ENCODE measurements around the gene CPA3. TPM values are rescaled to one million over a fixed set of nuclear protein-coding genes. Genes with fewer than 3 reads are reported as not detected.

Gene CPA3
- total RNA-seq, 1 donor from 2014 or later: not detected

DNA sequence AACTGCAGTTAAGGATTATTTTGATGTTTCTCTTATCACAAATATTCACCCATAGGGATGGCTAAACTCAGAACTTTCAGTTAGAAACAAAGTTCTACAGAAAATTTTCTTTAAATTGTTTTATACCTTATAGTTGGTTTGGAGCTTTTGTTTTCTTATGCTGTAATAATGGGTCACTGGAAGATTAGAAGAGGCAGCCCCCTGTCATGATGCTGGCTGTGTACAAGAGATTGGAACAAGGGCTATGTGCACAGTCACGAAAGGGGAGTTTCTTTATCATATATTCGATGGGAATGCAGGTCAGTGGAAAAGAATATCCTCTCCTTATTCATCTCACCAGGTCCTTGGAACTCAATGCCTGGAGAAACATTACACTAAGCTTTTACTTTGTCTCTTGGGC, 12.0 kb upstream of the CPA3 start:
- H3K36me3 ChIP-seq (ENCODE audit: insufficient read depth, low read length): no peaks in the 10 kb centered on the region
- no peaks in the 10 kb centered on the region for H3K27me3 Mint-ChIP-seq (ENCODE audit: low read depth, unreplicated experiment)
- H3K4me3 Mint-ChIP-seq (ENCODE audit: unreplicated experiment): no peak overlapping the region
- H3K36me3 Mint-ChIP-seq (ENCODE audit: low read depth, unreplicated experiment): no peaks in the 10 kb centered on the region
- H3K27me3 ChIP-seq (ENCODE audit: insufficient read depth, low read length): no peaks in the 10 kb centered on the region
- no peaks in the 10 kb centered on the region for H3K4me1 Mint-ChIP-seq (ENCODE audit: low read depth, unreplicated experiment)
- FAIRE-seq (no peak), DNase-seq (ENCODE audit: low read depth) (no peak)
- H3K27ac Mint-ChIP-seq (ENCODE audit: unreplicated experiment): no peak overlapping the region
- H3K4me3 ChIP-seq (ENCODE audit: insufficient read depth, low read depth, low read length): no peak overlapping the region
- H2AFZ ChIP-seq (ENCODE audit: low read depth, low read length): no peak overlapping the region
- no peaks in the 10 kb centered on the region for H4K20me1 ChIP-seq (ENCODE audit: insufficient read depth, low read length)
- no peak overlapping the region for H3K4me2 ChIP-seq (ENCODE audit: low read length)
- no peak overlapping the region for H3K9ac ChIP-seq (ENCODE audit: low read length)
- no peak overlapping the region for H3K27ac ChIP-seq (ENCODE audit: low read depth, low read length)
- TF ChIP-seq, protein P1, sequence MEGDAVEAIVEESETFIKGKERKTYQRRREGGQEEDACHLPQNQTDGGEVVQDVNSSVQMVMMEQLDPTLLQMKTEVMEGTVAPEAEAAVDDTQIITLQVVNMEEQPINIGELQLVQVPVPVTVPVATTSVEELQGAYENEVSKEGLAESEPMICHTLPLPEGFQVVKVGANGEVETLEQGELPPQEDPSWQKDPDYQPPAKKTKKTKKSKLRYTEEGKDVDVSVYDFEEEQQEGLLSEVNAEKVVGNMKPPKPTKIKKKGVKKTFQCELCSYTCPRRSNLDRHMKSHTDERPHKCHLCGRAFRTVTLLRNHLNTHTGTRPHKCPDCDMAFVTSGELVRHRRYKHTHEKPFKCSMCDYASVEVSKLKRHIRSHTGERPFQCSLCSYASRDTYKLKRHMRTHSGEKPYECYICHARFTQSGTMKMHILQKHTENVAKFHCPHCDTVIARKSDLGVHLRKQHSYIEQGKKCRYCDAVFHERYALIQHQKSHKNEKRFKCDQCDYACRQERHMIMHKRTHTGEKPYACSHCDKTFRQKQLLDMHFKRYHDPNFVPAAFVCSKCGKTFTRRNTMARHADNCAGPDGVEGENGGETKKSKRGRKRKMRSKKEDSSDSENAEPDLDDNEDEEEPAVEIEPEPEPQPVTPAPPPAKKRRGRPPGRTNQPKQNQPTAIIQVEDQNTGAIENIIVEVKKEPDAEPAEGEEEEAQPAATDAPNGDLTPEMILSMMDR (IDR thresholded peaks at IDR 0.05; ENCODE audit: insufficient read depth, low read depth, low read length): no peak
- no peak for TF ChIP-seq EZH2 (IDR thresholded peaks at IDR 0.05; ENCODE audit: insufficient read depth, low read length)
- H3K9me3 Mint-ChIP-seq (ENCODE audit: unreplicated experiment): no peaks in the 10 kb centered on the region
- H3K79me2 ChIP-seq (ENCODE audit: insufficient read depth, low read length): no peaks in the 10 kb centered on the region
- no peaks in the 10 kb centered on the region for H3K4me1 ChIP-seq (ENCODE audit: insufficient read depth, low read length)
- H3K9me3 ChIP-seq (ENCODE audit: insufficient read depth, low read depth, low read length): no peaks in the 10 kb centered on the region

- Histone ChIP-seq H3K9ac (ENCODE audit: low read length) (no peak overlapping the region), H3K27me3 (ENCODE audit: insufficient read depth, low read length) (no peaks in the 10 kb centered on the region), H3K27ac (ENCODE audit: low read depth, low read length) (no peak overlapping the region), H3K9me3 (ENCODE audit: insufficient read depth, low read depth, low read length) (no peaks in the 10 kb centered on the region), H3K36me3 (ENCODE audit: insufficient read depth, low read length) (no peaks in the 10 kb centered on the region), H3K4me2 (ENCODE audit: low read length) (no peak overlapping the region), H2AFZ (ENCODE audit: low read depth, low read length) (no peak overlapping the region), H3K4me3 (ENCODE audit: insufficient read depth, low read depth, low read length) (no peak overlapping the region), H3K4me1 (ENCODE audit: insufficient read depth, low read length) (no peaks in the 10 kb centered on the region), H4K20me1 (ENCODE audit: insufficient read depth, low read length) (no peaks in the 10 kb centered on the region), H3K79me2 (ENCODE audit: insufficient read depth, low read length) (no peaks in the 10 kb centered on the region)
- Mint-ChIP-seq H3K36me3 (ENCODE audit: low read depth, unreplicated experiment) (no peaks in the 10 kb centered on the region), H3K9me3 (ENCODE audit: unreplicated experiment) (no peaks in the 10 kb centered on the region), H3K27me3 (ENCODE audit: low read depth, unreplicated experiment) (no peaks in the 10 kb centered on the region), H3K4me3 (ENCODE audit: unreplicated experiment) (no peak overlapping the region), H3K4me1 (ENCODE audit: low read depth, unreplicated experiment) (no peaks in the 10 kb centered on the region), H3K27ac (ENCODE audit: unreplicated experiment) (no peak overlapping the region)
- DNase-seq (ENCODE audit: low read depth): no peak
- no peak for TF ChIP-seq EZH2 (IDR thresholded peaks at IDR 0.05; ENCODE audit: insufficient read depth, low read length)
- TF ChIP-seq, protein P1 (IDR thresholded peaks at IDR 0.05; ENCODE audit: insufficient read depth, low read depth, low read length): no peak
- FAIRE-seq: no peak
Observed at GRCh38 chr3:148854061-148854460, 11.0 kb upstream of the CPA3 start.

GRCh38 chr3:148856384-148856783, 8.7 kb upstream of the CPA3 start:
- Histone ChIP-seq H3K27me3 (ENCODE audit: insufficient read depth, low read length) (no peaks in the 10 kb centered on the region), H3K79me2 (ENCODE audit: insufficient read depth, low read length) (no peaks in the 10 kb centered on the region), H3K36me3 (ENCODE audit: insufficient read depth, low read length) (no peaks in the 10 kb centered on the region), H3K4me3 (ENCODE audit: insufficient read depth, low read depth, low read length) (no peak overlapping the region), H3K4me1 (ENCODE audit: insufficient read depth, low read length) (no peaks in the 10 kb centered on the region), H3K27ac (ENCODE audit: low read depth, low read length) (no peak overlapping the region), H3K4me2 (ENCODE audit: low read length) (no peak overlapping the region), H2AFZ (ENCODE audit: low read depth, low read length) (no peak overlapping the region), H3K9ac (ENCODE audit: low read length) (no peak overlapping the region), H3K9me3 (ENCODE audit: insufficient read depth, low read depth, low read length) (no peaks in the 10 kb centered on the region), H4K20me1 (ENCODE audit: insufficient read depth, low read length) (no peaks in the 10 kb centered on the region)
- H3K27ac Mint-ChIP-seq (ENCODE audit: unreplicated experiment): no peak overlapping the region
- TF ChIP-seq, protein P1 (IDR thresholded peaks at IDR 0.05; ENCODE audit: insufficient read depth, low read depth, low read length): no peak
- TF ChIP-seq EZH2 (IDR thresholded peaks at IDR 0.05; ENCODE audit: insufficient read depth, low read length): no peak
- H3K27me3 Mint-ChIP-seq (ENCODE audit: low read depth, unreplicated experiment): no peaks in the 10 kb centered on the region
- H3K4me1 Mint-ChIP-seq (ENCODE audit: low read depth, unreplicated experiment): no peaks in the 10 kb centered on the region
- no peaks in the 10 kb centered on the region for H3K36me3 Mint-ChIP-seq (ENCODE audit: low read depth, unreplicated experiment)
- DNase-seq (ENCODE audit: low read depth): no peak
- FAIRE-seq: no peak
- no peaks in the 10 kb centered on the region for H3K9me3 Mint-ChIP-seq (ENCODE audit: unreplicated experiment)
- H3K4me3 Mint-ChIP-seq (ENCODE audit: unreplicated experiment): no peak overlapping the region

All from astrocyte (in vitro differentiated cells and primary cell).